Activated CD4-positive, alpha-beta T cell treated with anti-CD3 and anti-CD28 coated beads, Interleukin-2, amount 50 U/mL, for 4 hours (primary cell): ENCODE measurements around the gene SOHLH2.

ENCODE experiments used
- DNase-seq, 2 experiments: peaks; one replicate each; pipeline ENCODE4 v3.0.0-alpha.2; 2020

The SOHLH2 gene

GRCh38 chr13:36214163-36214921 is at the start of gene SOHLH2:
Gene SOHLH2 (minus strand): TSS chr13:36214556. CDS start chr13:36214526, 30 bp downstream.
- DNase-seq, result no peak

GRCh38 chr13:36261976-36262375 is 47.6 kb upstream of the SOHLH2 start:
- DNase-seq, result no peak

GRCh38 chr13:36261011-36261410 is 46.7 kb upstream of the SOHLH2 start:
- no peak for DNase-seq

- DNase-seq, result no peak
These were observed 45.2 kb upstream of the SOHLH2 start for GRCh38 chr13:36259361-36260137.

- no peak for DNase-seq
These were observed 44.5 kb upstream of the SOHLH2 start for GRCh38 chr13:36258831-36259230.

- DNase-seq, result no peak
These were observed 37.2 kb upstream of the SOHLH2 start for GRCh38 chr13:36251526-36251925.

- no peak for DNase-seq
These were observed 36.7 kb upstream of the SOHLH2 start for GRCh38 chr13:36251017-36251416.

GRCh38 chr13:36248700-36249099 is 34.3 kb upstream of the SOHLH2 start:
- DNase-seq, result no peak

GRCh38 chr13:36244990-36245389 is 30.6 kb upstream of the SOHLH2 start:
- no peak for DNase-seq

- DNase-seq, result no peak
These were observed 29.7 kb upstream of the SOHLH2 start for GRCh38 chr13:36244073-36244472.

GRCh38 chr13:36242761-36243160 is 28.4 kb upstream of the SOHLH2 start:
- no peak for DNase-seq

GRCh38 chr13:36231236-36231635 is 16.9 kb upstream of the SOHLH2 start:
- no peak for DNase-seq

- DNase-seq, result no peak
These were observed 10.4 kb upstream of the SOHLH2 start for GRCh38 chr13:36224730-36225129.

- DNase-seq, result no peak
These were observed 5.5 kb upstream of the SOHLH2 start for GRCh38 chr13:36219883-36220282.

- no peak for DNase-seq
These were observed 3.1 kb upstream of the SOHLH2 start for GRCh38 chr13:36217456-36217855.

GRCh38 chr13:36212789-36213188 is 1.6 kb downstream of the SOHLH2 start:
- no peak for DNase-seq

GRCh38 chr13:36211567-36211966 is 2.8 kb downstream of the SOHLH2 start:
- no peak for DNase-seq

- no peak for DNase-seq
These were observed 3.6 kb downstream of the SOHLH2 start for GRCh38 chr13:36210738-36211137.

- no peak for DNase-seq
These were observed 6.7 kb downstream of the SOHLH2 start for GRCh38 chr13:36207672-36208071.

GRCh38 chr13:36193151-36193855 is 21.1 kb downstream of the SOHLH2 start:
- DNase-seq, result no peak

GRCh38 chr13:36192166-36192565 is 22.2 kb downstream of the SOHLH2 start:
- no peak for DNase-seq

GRCh38 chr13:36190771-36191170 is 23.6 kb downstream of the SOHLH2 start:
- DNase-seq, result no peak

- no peak for DNase-seq
These were observed 25.9 kb downstream of the SOHLH2 start for GRCh38 chr13:36188441-36188840.

GRCh38 chr13:36183901-36184300 is 30.5 kb downstream of the SOHLH2 start:
- no peak for DNase-seq
